Natural killer cell (primary cell): ENCODE results near the gene ZNF219. TPM values are rescaled to one million over a fixed set of nuclear protein-coding genes. Genes with fewer than 3 reads are reported as not detected.

Source experiments
- ATAC-seq, 3 donors: fragments of 150-1000 bp in 2 of 3; fragments of 200-7000 bp in 1 of 3; cut with Tn5 transposase; 1 replicate in 1 of 3; 2 replicates in 2 of 3; pipeline ENCODE4 v1.10.0; 2021; ENCODE audit warnings: mild to moderate bottlenecking in 2 of 3, moderate library complexity in 2 of 3
- DNase-seq, 2 donors: peaks; one replicate each; pipeline versions ENCODE4 v3.0.0 to v3.0.0-alpha.2; 2013 to 2021; ENCODE audit warnings: mixed read lengths in 1 of 2
- H3K27ac ChIP-seq: one replicate; pipeline ENCODE4 v1.5.1; 2013; ENCODE audit warnings: mild to moderate bottlenecking, low read length
- H3K27me3 ChIP-seq: one replicate; pipeline ENCODE4 v1.6.1; 2013; ENCODE audit warnings: low read length; ENCODE audit not compliant: control insufficient read depth, insufficient read depth
- H3K36me3 ChIP-seq: one replicate; pipeline ENCODE4 v1.6.1; 2013; ENCODE audit warnings: low read length; ENCODE audit not compliant: control insufficient read depth, insufficient read depth
- H3K4me1 ChIP-seq: one replicate; pipeline ENCODE4 v1.6.1; 2013; ENCODE audit warnings: low read length; ENCODE audit not compliant: control insufficient read depth, insufficient read depth
- H3K4me3 ChIP-seq: one replicate; pipeline ENCODE4 v1.5.1; 2013; ENCODE audit warnings: low read length
- H3K9me3 ChIP-seq: one replicate; pipeline ENCODE4 v1.6.1; 2013; ENCODE audit warnings: low read length; ENCODE audit not compliant: control insufficient read depth, insufficient read depth
- H3K27ac Mint-ChIP-seq, 2 donors: one replicate each; pipeline ENCODE4 v1.8.0; 2022; ENCODE audit warnings: mild to moderate bottlenecking in 2 of 2, mixed read lengths in 2 of 2, moderate library complexity in 1 of 2
- H3K27me3 Mint-ChIP-seq, 2 donors: one replicate each; pipeline ENCODE4 v1.8.0; 2022; ENCODE audit warnings: low read depth in 2 of 2, mixed read lengths in 2 of 2
- H3K36me3 Mint-ChIP-seq: one replicate; pipeline ENCODE4 v1.8.0; 2022; ENCODE audit warnings: mixed read lengths
- H3K4me1 Mint-ChIP-seq, 2 donors: one replicate each; pipeline ENCODE4 v1.8.0; 2022; ENCODE audit warnings: mixed read lengths in 2 of 2
- H3K4me3 Mint-ChIP-seq: one replicate; pipeline ENCODE4 v1.8.0; 2022; ENCODE audit warnings: mild to moderate bottlenecking, moderate library complexity, mixed read lengths
- H3K9me3 Mint-ChIP-seq, 2 donors: one replicate each; pipeline ENCODE4 v1.8.0; 2022; ENCODE audit warnings: mixed read lengths in 2 of 2
- WGBS: methylation state at CpG from one replicate; pipeline ENCODE4 v1.1.7; 2013; ENCODE audit warnings: missing lambda C conversion rate; ENCODE audit not compliant: insufficient coverage; 5-methylcytosine and 5-hydroxymethylcytosine counted together
- intact Hi-C: fragments of 100-400 bp; cut with micrococcal nuclease; formaldehyde crosslinking; loops from one replicate; pipeline ENCODE4 v1.14.2; 2022
- total RNA-seq, 4 donors: library from RNA; stranded (reverse); fragments of 120-200 nt in 1 of 4; gene quantifications; one replicate each; pipeline versions ENCODE4 v1.2.3 to v1.2.4, GENCODE V29; 2013 to 2022
- TF ChIP-seq, protein P1 (sequence below): fragments of 200-600 bp; IDR thresholded peaks from one replicate; pipeline ENCODE4 v1.8.0; 2022; ENCODE audit warnings: antibody characterized with exemption

ZNF219 gene
- total RNA-seq, 3 donors from 2014 or later (not counting 1 experiment from before 2014, with no cell fraction given), result 5.6 to 8.4 (median 7.7) TPM

DNA sequence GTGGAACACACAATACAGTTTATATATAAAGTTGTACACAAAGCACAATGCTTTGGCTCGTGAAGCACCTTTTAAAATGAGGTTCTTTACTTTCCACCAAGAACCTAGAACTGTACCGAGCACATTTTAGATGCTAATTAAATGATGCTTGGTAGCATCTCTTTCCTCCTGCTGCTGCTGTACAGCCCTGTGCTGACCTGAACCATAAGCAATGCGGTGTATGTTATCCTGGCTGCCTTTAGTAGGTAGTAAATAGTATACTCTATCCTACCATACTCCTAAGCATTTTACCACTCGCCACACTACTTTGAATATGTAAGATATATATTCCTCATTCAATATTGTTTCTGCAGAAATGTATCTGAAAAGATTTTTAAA is 43.7 kb downstream of the ZNF219 start:
- no peak overlapping the region for H3K4me3 Mint-ChIP-seq
- DNase-seq, result no peak
- no peaks in the 10 kb centered on the region for H3K36me3 Mint-ChIP-seq
- no peaks in the 10 kb centered on the region for H3K4me1 ChIP-seq
- ATAC-seq, result no peak
- no peaks in the 10 kb centered on the region for H3K36me3 ChIP-seq
- intact Hi-C loops, result no loop called here
- no peaks in the 10 kb centered on the region for H3K9me3 ChIP-seq
- TF ChIP-seq, protein P1, sequence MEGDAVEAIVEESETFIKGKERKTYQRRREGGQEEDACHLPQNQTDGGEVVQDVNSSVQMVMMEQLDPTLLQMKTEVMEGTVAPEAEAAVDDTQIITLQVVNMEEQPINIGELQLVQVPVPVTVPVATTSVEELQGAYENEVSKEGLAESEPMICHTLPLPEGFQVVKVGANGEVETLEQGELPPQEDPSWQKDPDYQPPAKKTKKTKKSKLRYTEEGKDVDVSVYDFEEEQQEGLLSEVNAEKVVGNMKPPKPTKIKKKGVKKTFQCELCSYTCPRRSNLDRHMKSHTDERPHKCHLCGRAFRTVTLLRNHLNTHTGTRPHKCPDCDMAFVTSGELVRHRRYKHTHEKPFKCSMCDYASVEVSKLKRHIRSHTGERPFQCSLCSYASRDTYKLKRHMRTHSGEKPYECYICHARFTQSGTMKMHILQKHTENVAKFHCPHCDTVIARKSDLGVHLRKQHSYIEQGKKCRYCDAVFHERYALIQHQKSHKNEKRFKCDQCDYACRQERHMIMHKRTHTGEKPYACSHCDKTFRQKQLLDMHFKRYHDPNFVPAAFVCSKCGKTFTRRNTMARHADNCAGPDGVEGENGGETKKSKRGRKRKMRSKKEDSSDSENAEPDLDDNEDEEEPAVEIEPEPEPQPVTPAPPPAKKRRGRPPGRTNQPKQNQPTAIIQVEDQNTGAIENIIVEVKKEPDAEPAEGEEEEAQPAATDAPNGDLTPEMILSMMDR, result no peak
- no peaks in the 10 kb centered on the region for H3K9me3 Mint-ChIP-seq
- H3K27me3 ChIP-seq, result no peaks in the 10 kb centered on the region
- no peaks in the 10 kb centered on the region for H3K4me1 Mint-ChIP-seq
- H3K27ac Mint-ChIP-seq, result no peak overlapping the region
- H3K27me3 Mint-ChIP-seq, result peaks cover 1 to 9% of the 10 kb centered on the region in 2 donors
- 100% methylated on average over 1 of the region's 4 CpGs for WGBS
- H3K4me3 ChIP-seq, result no peak overlapping the region
- H3K27ac ChIP-seq, result no peak overlapping the region

DNA sequence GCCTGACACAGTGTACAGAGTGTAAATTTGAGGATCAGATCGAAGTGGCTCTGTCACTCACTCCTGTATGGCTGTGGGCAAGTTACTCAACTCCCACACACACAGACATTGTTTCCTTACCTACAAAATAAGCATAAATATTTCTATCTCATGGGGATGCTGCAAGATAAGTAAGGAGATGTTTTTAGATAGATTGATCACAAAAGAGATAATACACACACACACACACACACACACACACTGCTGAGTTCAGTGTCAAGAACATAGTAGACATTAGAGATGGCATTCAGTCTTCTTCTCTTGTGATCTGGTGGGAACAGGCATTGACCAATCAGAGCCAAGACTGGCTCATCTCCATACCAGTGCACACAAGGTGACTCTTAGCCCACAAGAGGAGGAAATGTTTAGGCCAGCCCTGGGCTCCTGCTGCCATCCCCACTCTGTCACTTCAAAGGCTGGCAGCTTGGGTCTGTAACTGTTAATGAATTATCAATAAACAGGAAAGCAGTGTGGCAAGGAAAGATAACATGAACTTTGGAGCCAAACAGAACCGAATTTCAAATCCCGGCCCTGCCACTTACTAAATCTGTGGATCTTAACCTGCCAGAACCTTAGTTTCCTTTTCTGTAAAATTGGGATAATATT is 44.2 kb downstream of the ZNF219 start:
- WGBS, result 73% methylated on average over 3 of the region's 3 CpGs
- Histone ChIP-seq H3K36me3 (no peaks in the 10 kb centered on the region), H3K27me3 (no peaks in the 10 kb centered on the region), H3K4me3 (no peak overlapping the region), H3K27ac (no peak overlapping the region), H3K9me3 (no peaks in the 10 kb centered on the region), H3K4me1 (no peaks in the 10 kb centered on the region)
- Mint-ChIP-seq H3K27ac (no peak overlapping the region), H3K36me3 (no peaks in the 10 kb centered on the region), H3K4me1 (no peaks in the 10 kb centered on the region), H3K4me3 (no peak overlapping the region), H3K27me3 (peaks cover 0 to 8% of the 10 kb centered on the region in 2 donors), H3K9me3 (no peaks in the 10 kb centered on the region)
- intact Hi-C loops, result no loop called here
- ATAC-seq (no peak), DNase-seq (no peak)
- TF ChIP-seq, protein P1, result no peak

DNA sequence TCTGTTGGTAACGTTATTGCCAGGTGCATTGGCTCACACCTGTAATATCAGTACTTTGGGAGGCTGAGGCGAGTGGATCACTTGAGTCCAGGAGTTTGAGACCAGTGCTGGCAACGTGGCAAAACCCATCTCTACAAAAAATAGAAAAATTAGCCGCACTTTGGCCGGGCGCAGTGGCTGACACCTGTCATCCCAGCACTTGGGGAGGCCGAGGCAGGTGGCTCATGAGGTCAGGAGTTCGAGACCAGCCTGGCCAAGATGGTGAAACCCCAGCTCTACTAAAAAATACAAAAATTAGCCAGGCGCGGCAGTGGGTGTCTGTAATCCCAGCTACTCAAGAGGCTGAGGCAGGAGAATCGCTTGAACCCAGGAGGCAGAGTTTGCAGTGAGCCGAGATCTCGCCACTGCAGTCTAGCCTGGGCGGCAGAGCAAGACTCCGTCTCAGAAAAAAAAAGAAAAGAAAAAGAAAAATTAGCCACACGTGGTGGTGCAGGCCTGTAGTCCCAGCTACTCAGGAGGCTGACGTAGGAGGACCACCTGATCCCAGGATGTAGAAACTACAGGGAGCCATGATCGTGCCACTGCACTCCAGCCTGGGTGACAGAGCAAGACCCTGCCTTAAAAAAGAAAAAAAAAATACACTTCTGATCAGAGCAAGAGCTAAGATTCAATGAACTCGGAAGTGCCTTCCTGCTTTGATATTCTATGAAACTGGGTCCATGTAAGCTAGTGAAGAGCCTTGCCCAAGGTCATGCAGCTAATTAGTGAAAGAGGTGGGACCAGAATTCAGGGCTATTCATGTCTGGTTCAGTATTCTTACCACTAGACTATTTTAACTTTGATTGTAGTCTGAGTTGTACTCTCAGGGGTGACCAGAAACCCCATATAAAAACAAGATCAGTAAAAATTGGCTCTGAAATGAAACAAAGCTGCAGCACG is 45.0 kb downstream of the ZNF219 start:
- no peaks in the 10 kb centered on the region for H3K4me1 ChIP-seq
- TF ChIP-seq, protein P1, result no peak
- Mint-ChIP-seq H3K36me3 (no peaks in the 10 kb centered on the region), H3K4me1 (no peaks in the 10 kb centered on the region), H3K9me3 (no peaks in the 10 kb centered on the region), H3K4me3 (no peak overlapping the region), H3K27me3 (peaks cover 0 to 8% of the 10 kb centered on the region in 2 donors), H3K27ac (no peak overlapping the region)
- no peak overlapping the region for H3K27ac ChIP-seq
- H3K4me3 ChIP-seq, result no peak overlapping the region
- no peaks in the 10 kb centered on the region for H3K9me3 ChIP-seq
- DNase-seq (no peak), ATAC-seq (no peak)
- H3K27me3 ChIP-seq, result no peaks in the 10 kb centered on the region
- 93% methylated on average over 19 of the region's 20 CpGs for WGBS
- no peaks in the 10 kb centered on the region for H3K36me3 ChIP-seq
- intact Hi-C loops, result no loop called here
